Activated T-cell treated with anti-CD3 and anti-CD28 coated beads for 24 hours (primary cell): ENCODE measurements around the gene DISP2.

Source experiments
- DNase-seq: peaks from one replicate; pipeline ENCODE4 v3.0.0-alpha.2; 2020; ENCODE audit warnings: low read depth

The DISP2 gene

GRCh38 chr15:40427188-40427587 lies 69.2 kb downstream of the DISP2 start:
- DNase-seq: no peak

- no peak for DNase-seq
Observed at GRCh38 chr15:40428185-40428584, 70.2 kb downstream of the DISP2 start.
